ENCODE data around the gene OR2J1.
"Not testable (repeated sequence)": the region's sequence is repeated elsewhere in the genome, so short reads cannot be mapped to it uniquely, and the experiment has no call there.

The OR2J1 gene

GRCh38 chr6:29099190-29099589 is at the start of gene OR2J1:
TSS of gene OR2J1 (plus strand) at chr6:29099490. CDS start at chr6:29100943, 1,453 bp downstream.
- no peak for DNase-seq

GRCh38 chr6:29051680-29052079 is 47.6 kb upstream of the OR2J1 start:
- DNase-seq = no peak

GRCh38 chr6:29071831-29072723 is 27.2 kb upstream of the OR2J1 start:
- no peak for DNase-seq

- DNase-seq = no peak
Measured at GRCh38 chr6:29079203-29079602, 20.1 kb upstream of the OR2J1 start.

- no peak for DNase-seq
Measured at GRCh38 chr6:29081312-29081711, 18.0 kb upstream of the OR2J1 start.

- no peak for DNase-seq
Measured at GRCh38 chr6:29082457-29082856, 16.8 kb upstream of the OR2J1 start.

- no peak for DNase-seq
Measured at GRCh38 chr6:29087213-29087612, 12.1 kb upstream of the OR2J1 start, which contains the start of gene OR2B3. TSS of gene OR2B3 (minus strand) at chr6:29087313. CDS start at chr6:29087248, 65 bp downstream.

- no peak for DNase-seq
Measured at GRCh38 chr6:29092957-29093356, 6.3 kb upstream of the OR2J1 start.

GRCh38 chr6:29097803-29098202 is 1.5 kb upstream of the OR2J1 start:
- no peak for DNase-seq

- DNase-seq = no peak
Measured at GRCh38 chr6:29107758-29108157, 8.5 kb downstream of the OR2J1 start, which contains the start of gene OR2J3. TSS of gene OR2J3 (plus strand) at chr6:29108058. CDS start at chr6:29111891, 3,833 bp downstream.

GRCh38 chr6:29112135-29112534 is 12.8 kb downstream of the OR2J1 start:
- DNase-seq = no peak

- DNase-seq = not testable (repeated sequence)
Measured at GRCh38 chr6:29114964-29115363, 15.7 kb downstream of the OR2J1 start.

- DNase-seq = no peak
Measured at GRCh38 chr6:29129326-29130012, 30.2 kb downstream of the OR2J1 start.

- peak; percentile 0 for DNase-seq
Measured at GRCh38 chr6:29130644-29131043, 31.4 kb downstream of the OR2J1 start.

GRCh38 chr6:29131691-29132090 is 32.4 kb downstream of the OR2J1 start:
- DNase-seq = no peak

GRCh38 chr6:29137724-29138123 is 38.4 kb downstream of the OR2J1 start:
- DNase-seq = no peak

- DNase-seq = no peak
Measured at GRCh38 chr6:29141606-29142005, 42.3 kb downstream of the OR2J1 start.

- no peak for DNase-seq
Measured at GRCh38 chr6:29142309-29142708, 43.0 kb downstream of the OR2J1 start.

GRCh38 chr6:29146179-29146578 is 46.9 kb downstream of the OR2J1 start:
- DNase-seq = no peak

- no peak for DNase-seq
Measured at GRCh38 chr6:29147074-29147473, 47.8 kb downstream of the OR2J1 start.

GRCh38 chr6:29149444-29149843 is 50.2 kb downstream of the OR2J1 start:
- DNase-seq = not testable (repeated sequence)

All from CD4-positive, alpha-beta T cell treated with Interferon gamma for 1 hour (primary cell).